NT2/D1 (cell line): ENCODE data around the gene MSX1.

Experiments
- DNase-seq: peaks from one replicate; pipeline ENCODE4 v3.0.0-alpha.2; 2011; ENCODE audit warnings: low read depth, low spot score
- H3K27me3 ChIP-seq: 2 replicates; pipeline ENCODE4 v1.6.0; 2011; ENCODE audit warnings: mild to moderate bottlenecking; ENCODE audit not compliant: insufficient read length, insufficient read depth
- H3K36me3 ChIP-seq: 2 replicates; pipeline ENCODE4 v1.6.1; 2011; ENCODE audit warnings: mild to moderate bottlenecking, low read length, mixed read lengths; ENCODE audit not compliant: insufficient read depth, insufficient read length
- H3K4me1 ChIP-seq: 2 replicates; pipeline ENCODE4 v1.5.1; 2011; ENCODE audit not compliant: insufficient read depth, insufficient read length
- H3K4me3 ChIP-seq: 2 replicates; pipeline ENCODE4 v1.5.1; 2011; ENCODE audit warnings: low read depth; ENCODE audit not compliant: insufficient read length
- H3K9ac ChIP-seq: 2 replicates; pipeline ENCODE4 v1.6.0; 2011; ENCODE audit warnings: low read depth; ENCODE audit not compliant: insufficient read length
- H3K9me3 ChIP-seq: 2 replicates; pipeline ENCODE4 v1.5.1; 2011; ENCODE audit warnings: mild to moderate bottlenecking, low read length; ENCODE audit not compliant: insufficient read depth
- SUZ12 ChIP-seq: IDR thresholded peaks from 2 replicates; pipeline ENCODE4 v1.6.1; 2011; ENCODE audit not compliant: insufficient read length, insufficient read depth; ENCODE audit errors: extremely low read depth
- YY1 ChIP-seq: IDR thresholded peaks from 2 replicates; pipeline ENCODE4 v1.6.1; 2011; ENCODE audit not compliant: insufficient read length, insufficient read depth
- ZNF274 ChIP-seq: IDR thresholded peaks from 2 replicates; pipeline ENCODE4 v1.6.1; 2011; ENCODE audit warnings: mild to moderate bottlenecking, low read depth, low read length

Gene MSX1

DNA sequence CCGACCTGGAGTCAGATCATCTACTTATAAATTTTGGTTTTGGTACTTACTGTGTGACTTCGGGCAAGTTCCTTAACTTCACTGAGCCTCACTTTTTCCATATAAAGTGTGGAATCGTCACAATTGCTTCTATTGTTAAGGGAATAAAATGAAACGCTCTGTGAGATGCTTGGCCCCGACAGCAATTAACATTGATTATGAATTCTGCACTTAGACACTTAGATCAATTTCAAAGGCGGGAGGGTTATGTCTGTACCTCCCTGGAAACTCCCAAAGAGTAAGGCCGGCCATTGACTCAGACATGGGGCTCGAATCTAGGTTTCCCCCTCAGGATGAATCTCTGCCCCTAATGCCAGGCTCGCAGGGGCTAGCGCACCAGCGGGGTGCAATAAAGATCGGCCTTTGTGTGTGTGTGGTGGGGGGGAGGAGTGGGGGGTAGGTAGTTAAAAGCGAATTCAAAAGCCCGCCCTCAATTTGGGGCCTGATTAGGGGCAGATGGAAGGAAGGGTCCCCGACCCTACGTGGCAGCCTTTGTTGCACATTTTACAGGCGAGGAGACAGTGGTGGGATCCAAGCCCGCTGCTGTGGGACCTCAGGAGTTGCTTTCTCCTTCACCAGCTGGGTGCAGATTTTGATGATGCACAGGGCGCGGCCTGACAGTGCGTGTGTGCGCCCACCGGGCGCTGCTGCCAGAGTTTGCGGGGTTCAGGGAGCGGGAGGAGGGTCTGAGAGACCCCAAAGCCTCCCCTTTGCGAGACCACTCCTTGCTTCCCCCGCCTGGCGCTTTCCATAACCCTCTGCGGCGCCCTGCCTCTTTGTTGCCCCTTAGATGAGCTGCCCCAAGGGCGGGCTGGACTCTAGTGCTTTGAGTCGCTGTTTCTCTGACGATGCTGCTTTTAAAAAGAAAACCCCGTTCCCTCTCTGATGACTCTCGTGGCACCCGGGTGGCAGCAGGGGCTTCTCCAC is 9.6 kb downstream of the MSX1 start:
- no peak overlapping the region for H3K4me3 ChIP-seq
- TF ChIP-seq ZNF274 (no peak), SUZ12 (peak; percentile 93)
- no peaks in the 10 kb centered on the region for H3K36me3 ChIP-seq
- no peak for DNase-seq
- peaks cover 46% of the 10 kb centered on the region for H3K4me1 ChIP-seq
- peaks cover 100% of the 10 kb centered on the region for H3K27me3 ChIP-seq
- H3K9me3 ChIP-seq, result no peaks in the 10 kb centered on the region
- H3K9ac ChIP-seq, result peak overlapping the region; percentile 18

DNA sequence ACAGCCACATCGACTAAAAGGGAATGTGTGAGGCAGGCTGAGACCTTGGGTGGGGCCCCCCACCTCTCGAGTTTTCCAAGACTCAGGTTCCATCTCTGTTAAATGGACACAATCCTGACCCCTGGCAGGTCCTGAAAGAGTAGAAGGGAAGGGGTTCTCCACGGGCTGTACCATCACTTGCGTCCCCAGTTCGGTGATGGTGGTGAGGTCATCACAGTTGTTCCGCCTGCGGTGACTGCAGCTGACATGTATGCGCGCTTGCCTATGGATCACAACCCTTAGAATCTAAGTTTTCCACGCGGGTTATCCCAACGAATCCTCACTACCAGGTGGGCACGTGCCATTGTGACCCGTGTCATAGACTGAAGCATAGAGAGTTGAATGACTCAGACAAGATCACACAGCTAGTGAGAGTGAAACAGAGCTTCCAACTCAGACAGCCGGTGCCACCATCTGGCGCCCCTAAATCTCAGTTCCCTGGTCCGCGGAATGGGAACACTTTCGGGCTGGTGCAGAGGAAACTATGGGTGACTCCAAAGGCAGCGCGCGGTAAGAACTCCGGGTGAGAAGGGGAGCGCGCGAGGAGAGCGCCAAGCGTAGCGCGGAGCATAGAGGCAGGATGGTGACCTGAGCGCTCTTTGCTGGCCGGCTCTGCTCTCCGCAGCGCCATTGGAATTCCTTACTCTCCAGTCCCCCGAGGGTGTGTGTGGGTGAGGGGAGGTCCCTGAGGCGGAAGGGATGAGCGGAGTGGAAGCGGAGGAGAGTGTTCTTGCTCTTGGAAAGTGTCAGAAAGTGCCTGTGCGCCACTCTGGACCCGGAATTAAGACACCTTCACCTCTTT is 10.5 kb downstream of the MSX1 start:
- TF ChIP-seq ZNF274, result no peak
- TF ChIP-seq SUZ12, result peak; percentile 61
- no peak overlapping the region for H3K9ac ChIP-seq
- peak overlapping the region; percentile 3 for H3K4me3 ChIP-seq
- no peak for DNase-seq
- no peaks in the 10 kb centered on the region for H3K36me3 ChIP-seq
- peaks cover 100% of the 10 kb centered on the region for H3K27me3 ChIP-seq
- no peaks in the 10 kb centered on the region for H3K9me3 ChIP-seq
- peaks cover 43% of the 10 kb centered on the region for H3K4me1 ChIP-seq

DNA sequence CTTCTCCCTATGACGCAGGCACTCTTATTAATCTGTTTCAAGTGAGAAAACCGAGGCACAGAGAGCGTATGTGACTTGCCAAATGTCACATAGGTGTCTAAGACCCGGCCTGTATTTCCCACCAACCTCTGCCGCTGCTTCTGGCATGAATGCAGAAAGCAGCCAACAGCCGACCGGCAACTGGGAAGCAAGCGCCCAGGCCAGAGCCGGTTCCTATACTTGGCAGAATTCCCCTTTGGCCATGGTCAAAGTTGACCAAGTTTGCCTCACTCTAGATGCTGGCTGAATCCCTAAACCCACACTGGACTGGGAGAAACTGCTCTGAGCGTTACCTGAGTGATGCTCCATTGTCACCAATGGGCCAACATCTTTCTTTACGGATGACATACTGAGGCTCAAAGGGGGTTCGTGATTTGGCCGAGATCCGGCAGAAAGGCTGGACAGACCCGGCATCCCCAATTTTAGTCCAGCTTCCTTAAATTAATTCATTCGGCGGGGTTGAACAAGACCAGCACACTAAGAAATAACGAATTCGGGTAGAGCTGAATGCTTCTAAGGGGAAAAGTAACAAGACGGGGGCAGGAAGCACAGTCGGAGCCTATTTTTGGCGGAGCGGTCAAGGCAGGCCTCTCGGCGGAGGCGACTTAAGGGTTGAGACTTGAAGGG is 11.2 kb downstream of the MSX1 start:
- H3K27me3 ChIP-seq, result peaks cover 100% of the 10 kb centered on the region
- peaks cover 42% of the 10 kb centered on the region for H3K4me1 ChIP-seq
- no peaks in the 10 kb centered on the region for H3K36me3 ChIP-seq
- peak overlapping the region; percentile 3 for H3K4me3 ChIP-seq
- no peak overlapping the region for H3K9ac ChIP-seq
- TF ChIP-seq SUZ12 (peak; percentile 97), ZNF274 (no peak)
- no peak for DNase-seq
- no peaks in the 10 kb centered on the region for H3K9me3 ChIP-seq

DNA sequence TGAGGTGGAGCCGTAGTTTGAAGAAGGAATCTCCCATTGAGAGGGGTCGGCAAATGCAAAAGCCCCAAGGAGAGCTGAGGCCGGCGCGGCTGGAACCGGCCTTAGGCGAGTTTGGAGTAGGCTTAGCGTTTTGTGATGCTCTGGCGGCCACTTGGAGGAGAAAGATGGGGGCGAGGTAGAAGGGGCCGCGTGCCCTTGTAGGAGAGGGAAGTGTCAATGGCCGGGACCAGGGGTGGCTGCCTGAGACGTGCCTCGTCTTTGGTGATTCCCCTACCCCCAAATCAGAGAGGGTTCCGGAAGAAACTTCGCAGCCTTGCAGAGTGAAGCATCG is 11.7 kb downstream of the MSX1 start:
- no peaks in the 10 kb centered on the region for H3K36me3 ChIP-seq
- H3K4me1 ChIP-seq, result peaks cover 42% of the 10 kb centered on the region
- peak overlapping the region; percentile 36 for H3K9ac ChIP-seq
- no peaks in the 10 kb centered on the region for H3K9me3 ChIP-seq
- H3K4me3 ChIP-seq, result peak overlapping the region; percentile 6
- DNase-seq, result no peak
- TF ChIP-seq YY1 (no peak), SUZ12 (peak; percentile 98)
- peaks cover 99% of the 10 kb centered on the region for H3K27me3 ChIP-seq

DNA sequence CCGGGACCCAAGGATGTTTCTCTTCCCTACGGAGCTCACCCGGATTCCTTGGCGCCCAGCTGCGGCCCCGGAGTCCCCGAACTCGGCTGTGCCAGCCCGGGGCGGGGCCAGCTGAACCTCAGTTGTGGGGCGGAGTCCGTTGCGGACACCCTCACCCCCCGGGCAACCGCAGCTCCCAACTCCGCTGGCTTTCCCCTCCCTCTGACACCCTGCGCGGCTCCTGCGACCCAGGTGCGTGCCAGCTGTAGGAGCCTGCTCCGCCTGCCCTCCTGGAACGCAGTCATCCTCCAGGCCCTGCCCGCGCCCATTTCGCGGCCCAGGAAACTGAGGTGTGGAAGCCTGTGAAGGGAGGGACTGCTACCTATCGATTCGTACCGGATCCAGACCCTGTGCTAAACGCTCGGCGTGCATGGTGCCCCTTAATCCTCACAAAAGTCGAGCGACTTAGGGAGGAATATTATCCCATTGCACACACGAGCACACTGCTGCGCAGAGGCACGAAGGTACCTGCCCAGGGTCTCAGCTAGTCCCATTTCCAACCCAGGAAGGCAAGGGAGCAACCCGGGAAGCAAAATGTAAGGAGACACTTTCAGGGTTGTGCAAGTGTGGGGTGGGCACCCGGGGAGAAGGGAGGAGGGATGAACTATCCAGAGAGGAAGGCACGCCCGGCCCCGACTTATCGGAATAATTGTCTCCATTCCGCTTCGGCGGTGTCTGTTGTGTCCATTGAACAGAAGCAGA is 12.3 kb downstream of the MSX1 start:
- TF ChIP-seq ZNF274 (no peak), SUZ12 (no peak), YY1 (no peak)
- no peak for DNase-seq
- Histone ChIP-seq H3K4me1 (peaks cover 39% of the 10 kb centered on the region), H3K4me3 (peak overlapping the region; percentile 6), H3K9me3 (no peaks in the 10 kb centered on the region), H3K36me3 (no peaks in the 10 kb centered on the region), H3K9ac (peak overlapping the region; percentile 36), H3K27me3 (peaks cover 95% of the 10 kb centered on the region)

DNA sequence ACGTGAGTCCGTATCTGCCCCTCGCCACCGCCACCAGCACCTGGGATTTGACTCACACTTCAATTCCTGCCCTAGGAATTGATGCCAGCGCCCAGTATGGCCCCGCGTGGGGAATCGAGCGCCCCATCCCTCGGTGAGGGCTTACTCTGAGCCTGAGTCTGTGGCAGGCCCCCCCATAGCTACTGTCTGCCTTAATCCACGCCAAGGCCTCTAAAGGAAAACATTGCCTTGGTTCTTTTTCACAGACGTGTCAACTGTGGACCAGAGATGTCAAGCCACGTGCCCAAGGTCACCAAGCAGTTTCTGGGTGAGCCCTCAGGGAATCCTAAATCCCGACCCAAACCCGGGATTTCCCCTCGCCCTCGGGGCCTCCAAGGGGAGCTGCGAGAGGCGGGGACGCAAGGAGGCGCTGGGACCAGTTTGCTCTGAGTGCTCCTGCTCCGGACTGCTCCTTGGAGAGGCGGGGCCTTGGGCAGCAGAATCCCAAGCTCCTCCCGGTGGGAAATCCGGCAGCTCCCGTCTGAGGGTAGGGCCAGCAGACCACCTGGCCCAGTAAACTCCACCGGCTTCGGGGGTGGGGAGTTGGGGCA is 12.9 kb downstream of the MSX1 start:
- peak overlapping the region; percentile 16 for H3K9ac ChIP-seq
- peaks cover 34% of the 10 kb centered on the region for H3K4me1 ChIP-seq
- no peak for TF ChIP-seq ZNF274
- TF ChIP-seq SUZ12, result no peak
- TF ChIP-seq YY1, result no peak
- H3K36me3 ChIP-seq, result no peaks in the 10 kb centered on the region
- peaks cover 92% of the 10 kb centered on the region for H3K27me3 ChIP-seq
- no peak for DNase-seq
- no peak overlapping the region for H3K4me3 ChIP-seq
- H3K9me3 ChIP-seq, result no peaks in the 10 kb centered on the region
